ENCODE results near the gene VNN1.

Gene VNN1

DNA sequence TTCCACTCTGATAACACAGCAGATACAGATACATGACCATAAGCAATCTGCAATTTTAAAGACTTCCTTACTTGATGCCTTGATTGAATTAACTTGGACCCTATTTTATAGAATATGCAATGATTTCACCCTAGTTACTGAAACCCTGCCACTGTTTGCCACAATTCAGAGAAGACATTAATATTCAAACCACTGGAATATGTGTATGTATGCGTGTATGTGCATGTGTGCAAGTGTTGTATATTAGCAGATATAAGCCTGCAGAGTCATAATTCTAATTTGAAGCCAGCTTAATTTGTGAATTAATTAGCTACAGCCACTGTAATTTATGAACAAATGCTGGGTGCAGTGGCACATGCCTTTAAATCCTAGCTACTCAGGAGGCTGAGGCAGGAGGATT, 34.6 kb upstream of the VNN1 start:
- H3K27me3 ChIP-seq (ENCODE audit: insufficient read depth, low read length): no peaks in the 10 kb centered on the region
- no peak for TF ChIP-seq CTCF (IDR thresholded peaks at IDR 0.05; ENCODE audit: low read length)
- TF ChIP-seq EZH2 (IDR thresholded peaks at IDR 0.05; ENCODE audit: borderline replicate concordance, low read length): no peak
- H3F3A ChIP-seq (ENCODE audit: insufficient read depth, low read length): no peaks in the 10 kb centered on the region
- H4K20me1 ChIP-seq (ENCODE audit: insufficient read depth, low read length): no peaks in the 10 kb centered on the region
- H3K4me1 ChIP-seq (ENCODE audit: insufficient read depth, low read length, severe bottlenecking): no peaks in the 10 kb centered on the region
- H3K9me3 ChIP-seq (ENCODE audit: low read length): no peaks in the 10 kb centered on the region
- peaks cover 83% of the 10 kb centered on the region for H3K36me3 ChIP-seq (ENCODE audit: insufficient read depth, low read length)
- no peak overlapping the region for H3K9ac ChIP-seq (ENCODE audit: low read length)
- H3K27ac ChIP-seq (ENCODE audit: low read depth, low read length, poor library complexity, severe bottlenecking): no peak overlapping the region
- H2AFZ ChIP-seq (ENCODE audit: low read length): no peak overlapping the region
- no peak overlapping the region for H3K4me3 ChIP-seq (ENCODE audit: low read depth, low read length, poor library complexity, severe bottlenecking)
- H3K9me2 ChIP-seq (ENCODE audit: low read depth, low read length): no peaks in the 10 kb centered on the region
- H3K79me2 ChIP-seq (ENCODE audit: insufficient read depth, low read length): no peaks in the 10 kb centered on the region
- H3K4me2 ChIP-seq (ENCODE audit: low read length): no peak overlapping the region

GRCh38 chr6:132746048-132746447, 32.2 kb upstream of the VNN1 start:
- Histone ChIP-seq H2AFZ (ENCODE audit: low read length) (no peak overlapping the region), H4K20me1 (ENCODE audit: insufficient read depth, low read length) (no peaks in the 10 kb centered on the region), H3K27ac (ENCODE audit: low read depth, low read length, poor library complexity, severe bottlenecking) (no peak overlapping the region), H3K4me3 (ENCODE audit: low read depth, low read length, poor library complexity, severe bottlenecking) (no peak overlapping the region), H3K9me3 (ENCODE audit: low read length) (no peaks in the 10 kb centered on the region), H3K9ac (ENCODE audit: low read length) (no peak overlapping the region), H3K27me3 (ENCODE audit: insufficient read depth, low read length) (no peaks in the 10 kb centered on the region), H3K9me2 (ENCODE audit: low read depth, low read length) (no peaks in the 10 kb centered on the region), H3F3A (ENCODE audit: insufficient read depth, low read length) (no peaks in the 10 kb centered on the region), H3K79me2 (ENCODE audit: insufficient read depth, low read length) (no peaks in the 10 kb centered on the region), H3K4me2 (ENCODE audit: low read length) (no peak overlapping the region), H3K4me1 (ENCODE audit: insufficient read depth, low read length, severe bottlenecking) (no peaks in the 10 kb centered on the region), H3K36me3 (ENCODE audit: insufficient read depth, low read length) (peaks cover 85% of the 10 kb centered on the region)
- TF ChIP-seq CTCF (IDR thresholded peaks at IDR 0.05; ENCODE audit: low read length): no peak

DNA sequence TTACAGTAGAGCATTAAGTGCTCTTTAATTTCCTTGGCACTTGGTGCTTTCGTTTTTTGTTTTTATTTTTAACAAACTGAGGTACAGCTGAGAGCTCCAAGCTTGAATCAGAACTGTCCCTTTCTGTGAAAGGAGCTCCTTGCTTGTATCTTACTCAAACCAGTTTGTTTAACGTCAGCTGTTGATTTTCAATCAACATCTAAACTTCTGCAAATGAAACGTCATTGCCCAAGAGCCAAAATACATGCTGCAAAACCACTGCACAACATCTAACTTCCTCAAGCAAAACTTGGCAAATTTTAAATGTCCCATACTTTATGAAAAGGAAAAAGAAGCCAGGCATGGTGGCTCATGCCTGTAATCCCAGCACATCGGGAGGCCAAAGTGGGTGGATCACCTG, 28.6 kb upstream of the VNN1 start:
- H3F3A ChIP-seq (ENCODE audit: insufficient read depth, low read length): no peaks in the 10 kb centered on the region
- H4K20me1 ChIP-seq (ENCODE audit: insufficient read depth, low read length): no peaks in the 10 kb centered on the region
- H3K4me3 ChIP-seq (ENCODE audit: low read depth, low read length, poor library complexity, severe bottlenecking): no peak overlapping the region
- peaks cover 51% of the 10 kb centered on the region for H3K36me3 ChIP-seq (ENCODE audit: insufficient read depth, low read length)
- H3K4me1 ChIP-seq (ENCODE audit: insufficient read depth, low read length, severe bottlenecking): no peaks in the 10 kb centered on the region
- H2AFZ ChIP-seq (ENCODE audit: low read length): no peak overlapping the region
- no peaks in the 10 kb centered on the region for H3K9me2 ChIP-seq (ENCODE audit: low read depth, low read length)
- no peaks in the 10 kb centered on the region for H3K27me3 ChIP-seq (ENCODE audit: insufficient read depth, low read length)
- H3K9ac ChIP-seq (ENCODE audit: low read length): no peak overlapping the region
- no peak overlapping the region for H3K27ac ChIP-seq (ENCODE audit: low read depth, low read length, poor library complexity, severe bottlenecking)
- H3K4me2 ChIP-seq (ENCODE audit: low read length): no peak overlapping the region
- TF ChIP-seq EZH2 (IDR thresholded peaks at IDR 0.05; ENCODE audit: borderline replicate concordance, low read length): no peak
- no peaks in the 10 kb centered on the region for H3K9me3 ChIP-seq (ENCODE audit: low read length)
- no peaks in the 10 kb centered on the region for H3K79me2 ChIP-seq (ENCODE audit: insufficient read depth, low read length)

GRCh38 chr6:132741281-132741680, 27.4 kb upstream of the VNN1 start:
- Histone ChIP-seq H3K9me3 (ENCODE audit: low read length) (no peaks in the 10 kb centered on the region), H3K4me3 (ENCODE audit: low read depth, low read length, poor library complexity, severe bottlenecking) (no peak overlapping the region), H3K9me2 (ENCODE audit: low read depth, low read length) (no peaks in the 10 kb centered on the region), H2AFZ (ENCODE audit: low read length) (no peak overlapping the region), H3K36me3 (ENCODE audit: insufficient read depth, low read length) (peaks cover 42% of the 10 kb centered on the region), H4K20me1 (ENCODE audit: insufficient read depth, low read length) (no peaks in the 10 kb centered on the region), H3K4me1 (ENCODE audit: insufficient read depth, low read length, severe bottlenecking) (no peaks in the 10 kb centered on the region), H3K79me2 (ENCODE audit: insufficient read depth, low read length) (no peaks in the 10 kb centered on the region), H3K9ac (ENCODE audit: low read length) (no peak overlapping the region), H3K27me3 (ENCODE audit: insufficient read depth, low read length) (no peaks in the 10 kb centered on the region), H3K4me2 (ENCODE audit: low read length) (no peak overlapping the region), H3F3A (ENCODE audit: insufficient read depth, low read length) (no peaks in the 10 kb centered on the region), H3K27ac (ENCODE audit: low read depth, low read length, poor library complexity, severe bottlenecking) (no peak overlapping the region)
- no peak for TF ChIP-seq CTCF (IDR thresholded peaks at IDR 0.05; ENCODE audit: low read length)
- TF ChIP-seq EZH2 (IDR thresholded peaks at IDR 0.05; ENCODE audit: borderline replicate concordance, low read length): no peak
